Upper lobe of left lung (tissue), 4 donors: Measurements from ENCODE around the gene KIAA1614.

ENCODE experiments used
- EP300 ChIP-seq, 4 donors: sonication (generic); formaldehyde crosslinking; IDR thresholded peaks; one replicate each; pipeline ENCODE4 v1.5.1; 2017; ENCODE audit warnings: antibody characterized with exemption in 4 of 4, control low read depth in 2 of 4
- POLR2A ChIP-seq, 4 donors: fragments of 450-650 bp; IDR thresholded peaks; one replicate each; pipeline ENCODE4 v1.5.1; 2016 to 2017; ENCODE audit warnings: antibody characterized with exemption in 4 of 4, mild to moderate bottlenecking in 2 of 4
- POLR2AphosphoS5 ChIP-seq, 2 donors: sonication (generic); formaldehyde crosslinking; IDR thresholded peaks; one replicate each; pipeline ENCODE4 v1.5.1; 2017; ENCODE audit warnings: antibody characterized with exemption in 2 of 2
- TF ChIP-seq, protein P1 (sequence below), 6 experiments: fragments of 450-650 bp in 4 of 6; fragments of 200-600 bp in 2 of 6; sonication (generic) in 2 of 6; IDR thresholded peaks; one replicate each; pipeline ENCODE4 v1.5.1; 2016 to 2019; ENCODE audit warnings: antibody characterized with exemption in 6 of 6

DNA sequence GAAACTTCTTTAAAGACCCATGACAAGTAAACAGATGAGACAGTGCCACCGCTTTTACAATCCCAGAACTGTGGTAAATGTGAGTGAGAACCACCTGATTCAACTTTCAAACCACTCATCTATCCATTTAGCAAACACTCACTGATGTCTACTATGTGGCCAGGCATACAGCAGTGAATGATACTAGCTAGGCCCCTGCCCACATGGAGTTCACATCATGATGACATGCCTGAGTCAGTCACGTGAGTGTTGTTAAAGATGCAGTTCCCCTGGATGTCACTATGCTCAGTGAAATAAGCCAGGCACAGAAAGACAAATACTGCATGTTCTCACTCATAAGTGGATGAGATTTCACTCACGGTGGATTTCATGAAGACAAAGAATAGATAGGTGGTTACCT, 81.6 kb downstream of the KIAA1614 start:
- TF ChIP-seq, protein P1, sequence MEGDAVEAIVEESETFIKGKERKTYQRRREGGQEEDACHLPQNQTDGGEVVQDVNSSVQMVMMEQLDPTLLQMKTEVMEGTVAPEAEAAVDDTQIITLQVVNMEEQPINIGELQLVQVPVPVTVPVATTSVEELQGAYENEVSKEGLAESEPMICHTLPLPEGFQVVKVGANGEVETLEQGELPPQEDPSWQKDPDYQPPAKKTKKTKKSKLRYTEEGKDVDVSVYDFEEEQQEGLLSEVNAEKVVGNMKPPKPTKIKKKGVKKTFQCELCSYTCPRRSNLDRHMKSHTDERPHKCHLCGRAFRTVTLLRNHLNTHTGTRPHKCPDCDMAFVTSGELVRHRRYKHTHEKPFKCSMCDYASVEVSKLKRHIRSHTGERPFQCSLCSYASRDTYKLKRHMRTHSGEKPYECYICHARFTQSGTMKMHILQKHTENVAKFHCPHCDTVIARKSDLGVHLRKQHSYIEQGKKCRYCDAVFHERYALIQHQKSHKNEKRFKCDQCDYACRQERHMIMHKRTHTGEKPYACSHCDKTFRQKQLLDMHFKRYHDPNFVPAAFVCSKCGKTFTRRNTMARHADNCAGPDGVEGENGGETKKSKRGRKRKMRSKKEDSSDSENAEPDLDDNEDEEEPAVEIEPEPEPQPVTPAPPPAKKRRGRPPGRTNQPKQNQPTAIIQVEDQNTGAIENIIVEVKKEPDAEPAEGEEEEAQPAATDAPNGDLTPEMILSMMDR (IDR thresholded peaks at IDR 0.05): no peak
- no peak for TF ChIP-seq POLR2A (IDR thresholded peaks at IDR 0.05)
- TF ChIP-seq POLR2AphosphoS5 (IDR thresholded peaks at IDR 0.05): no peak
- TF ChIP-seq EP300 (IDR thresholded peaks at IDR 0.05): no peak
